Endothelial cell of umbilical vein (primary cell): ENCODE measurements around the gene FZD1.

Experiments
- EZH2 ChIP-seq: IDR thresholded peaks from 2 replicates; pipeline ENCODE4 v1.6.1; 2012; ENCODE audit warnings: borderline replicate concordance, low read depth, mild to moderate bottlenecking, moderate library complexity, low read length, inconsistent platforms; ENCODE audit not compliant: severe bottlenecking
- JUN ChIP-seq: IDR thresholded peaks from 2 replicates; pipeline ENCODE4 v1.6.1; 2011; ENCODE audit warnings: borderline replicate concordance, low read depth; ENCODE audit not compliant: insufficient read length, insufficient read depth
- POLR2A ChIP-seq: IDR thresholded peaks from 2 replicates; pipeline ENCODE4 v1.6.1; 2012; ENCODE audit warnings: low read depth, mild to moderate bottlenecking, control low read depth, low read length
- TF ChIP-seq, protein P1 (sequence below), 2 donors: IDR thresholded peaks; 1 replicate in 1 of 2; 2 replicates in 1 of 2; pipeline ENCODE4 v1.5.1; 2011; ENCODE audit warnings: low read length in 2 of 2, mild to moderate bottlenecking in 2 of 2, moderate library complexity in 2 of 2, control low read depth in 1 of 2, inconsistent platforms in 1 of 2, low read depth in 1 of 2; ENCODE audit not compliant: insufficient read depth in 1 of 2; ENCODE audit errors: extremely low read depth in 1 of 2

DNA sequence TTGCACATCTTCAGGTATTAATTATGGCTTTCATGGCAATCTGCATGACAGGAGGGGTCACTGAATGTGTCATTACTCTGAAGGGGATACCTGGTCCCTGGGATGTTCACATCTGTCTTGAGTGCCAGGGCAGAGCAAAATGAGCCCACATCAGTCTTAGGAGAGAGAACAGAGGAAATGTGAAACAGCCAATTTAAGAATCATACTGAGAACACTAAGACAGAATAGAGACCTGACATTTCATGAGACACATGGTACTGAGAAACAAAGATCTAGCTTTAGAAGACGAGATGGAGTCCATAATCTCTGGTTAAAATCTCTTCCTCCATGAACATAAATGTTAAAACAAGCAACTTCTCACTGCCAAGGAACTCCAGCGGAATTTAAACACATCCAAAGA is 34.1 kb upstream of the FZD1 start:
- TF ChIP-seq, protein P1, sequence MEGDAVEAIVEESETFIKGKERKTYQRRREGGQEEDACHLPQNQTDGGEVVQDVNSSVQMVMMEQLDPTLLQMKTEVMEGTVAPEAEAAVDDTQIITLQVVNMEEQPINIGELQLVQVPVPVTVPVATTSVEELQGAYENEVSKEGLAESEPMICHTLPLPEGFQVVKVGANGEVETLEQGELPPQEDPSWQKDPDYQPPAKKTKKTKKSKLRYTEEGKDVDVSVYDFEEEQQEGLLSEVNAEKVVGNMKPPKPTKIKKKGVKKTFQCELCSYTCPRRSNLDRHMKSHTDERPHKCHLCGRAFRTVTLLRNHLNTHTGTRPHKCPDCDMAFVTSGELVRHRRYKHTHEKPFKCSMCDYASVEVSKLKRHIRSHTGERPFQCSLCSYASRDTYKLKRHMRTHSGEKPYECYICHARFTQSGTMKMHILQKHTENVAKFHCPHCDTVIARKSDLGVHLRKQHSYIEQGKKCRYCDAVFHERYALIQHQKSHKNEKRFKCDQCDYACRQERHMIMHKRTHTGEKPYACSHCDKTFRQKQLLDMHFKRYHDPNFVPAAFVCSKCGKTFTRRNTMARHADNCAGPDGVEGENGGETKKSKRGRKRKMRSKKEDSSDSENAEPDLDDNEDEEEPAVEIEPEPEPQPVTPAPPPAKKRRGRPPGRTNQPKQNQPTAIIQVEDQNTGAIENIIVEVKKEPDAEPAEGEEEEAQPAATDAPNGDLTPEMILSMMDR (IDR thresholded peaks at IDR 0.05; ENCODE audit: extremely low read depth in 1 of 2, insufficient read depth in 1 of 2, low read depth in 1 of 2, low read length in 2 of 2): no peak
- TF ChIP-seq POLR2A: no peak
- TF ChIP-seq EZH2: no peak
- no peak for TF ChIP-seq JUN
